ENCODE data around the gene PNLIPRP1.

Gene PNLIPRP1

GRCh38 chr10:116566932-116567331 is 23.8 kb upstream of the PNLIPRP1 start:
- TF ChIP-seq CTCF (IDR thresholded peaks at IDR 0.05; ENCODE audit: low read depth, low read length), result no peak
- no peak for TF ChIP-seq MAX (IDR thresholded peaks at IDR 0.05; ENCODE audit: low read depth, low read length)
- no peak for TF ChIP-seq POLR2A (IDR thresholded peaks at IDR 0.05; ENCODE audit: extremely low read depth, insufficient read length)
- TF ChIP-seq MYC (IDR thresholded peaks at IDR 0.05; ENCODE audit: low read depth, low read length), result no peak
- H3K4me3 ChIP-seq (ENCODE audit: low read depth, low read length), result no peak overlapping the region
- DNase-seq (ENCODE audit: low read depth), result no peak

- no peak for DNase-seq (ENCODE audit: low read depth)
- TF ChIP-seq CTCF (IDR thresholded peaks at IDR 0.05; ENCODE audit: low read depth, low read length), result no peak
- TF ChIP-seq MYC (IDR thresholded peaks at IDR 0.05; ENCODE audit: low read depth, low read length), result no peak
- no peak for TF ChIP-seq MAX (IDR thresholded peaks at IDR 0.05; ENCODE audit: low read depth, low read length)
- no peak for TF ChIP-seq POLR2A (IDR thresholded peaks at IDR 0.05; ENCODE audit: extremely low read depth, insufficient read length)
- no peak overlapping the region for H3K4me3 ChIP-seq (ENCODE audit: low read depth, low read length)
Observed at GRCh38 chr10:116567335-116567734, 23.4 kb upstream of the PNLIPRP1 start.

GRCh38 chr10:116574797-116575196 is 16.0 kb upstream of the PNLIPRP1 start:
- no peak for DNase-seq (ENCODE audit: low read depth)
- TF ChIP-seq POLR2A (IDR thresholded peaks at IDR 0.05; ENCODE audit: extremely low read depth, insufficient read length) (no peak), MYC (IDR thresholded peaks at IDR 0.05; ENCODE audit: low read depth, low read length) (no peak)
- no peak overlapping the region for H3K4me3 ChIP-seq (ENCODE audit: low read depth, low read length)

- H3K4me3 ChIP-seq (ENCODE audit: low read depth, low read length), result no peak overlapping the region
- DNase-seq (ENCODE audit: low read depth), result no peak
- no peak for TF ChIP-seq MYC (IDR thresholded peaks at IDR 0.05; ENCODE audit: low read depth, low read length)
- TF ChIP-seq MAX (IDR thresholded peaks at IDR 0.05; ENCODE audit: low read depth, low read length), result no peak
- no peak for TF ChIP-seq CTCF (IDR thresholded peaks at IDR 0.05; ENCODE audit: low read depth, low read length)
- no peak for TF ChIP-seq POLR2A (IDR thresholded peaks at IDR 0.05; ENCODE audit: extremely low read depth, insufficient read length)
Observed at GRCh38 chr10:116587878-116588591, 2.7 kb upstream of the PNLIPRP1 start.

- TF ChIP-seq MYC (IDR thresholded peaks at IDR 0.05; ENCODE audit: low read depth, low read length) (no peak), MAX (IDR thresholded peaks at IDR 0.05; ENCODE audit: low read depth, low read length) (no peak), CTCF (IDR thresholded peaks at IDR 0.05; ENCODE audit: low read depth, low read length) (no peak), POLR2A (IDR thresholded peaks at IDR 0.05; ENCODE audit: extremely low read depth, insufficient read length) (no peak)
Observed at GRCh38 chr10:116588995-116589394, 1.8 kb upstream of the PNLIPRP1 start.

GRCh38 chr10:116589926-116590325 is 833 bp upstream of the PNLIPRP1 start:
- TF ChIP-seq POLR2A (IDR thresholded peaks at IDR 0.05; ENCODE audit: extremely low read depth, insufficient read length) (no peak), MYC (IDR thresholded peaks at IDR 0.05; ENCODE audit: low read depth, low read length) (no peak), CTCF (IDR thresholded peaks at IDR 0.05; ENCODE audit: low read depth, low read length) (no peak), MAX (IDR thresholded peaks at IDR 0.05; ENCODE audit: low read depth, low read length) (no peak)
- DNase-seq (ENCODE audit: low read depth), result no peak
- no peak overlapping the region for H3K4me3 ChIP-seq (ENCODE audit: low read depth, low read length)

More at GRCh38 chr10:116588995-116589394, 1.8 kb upstream of the PNLIPRP1 start:
- DNase-seq (ENCODE audit: low read depth), result no peak
- no peak overlapping the region for H3K4me3 ChIP-seq (ENCODE audit: low read depth, low read length)

Measured in NB4 (cell line).